Body of pancreas (tissue), 4 donors: Measurements from ENCODE around the gene REG4. TPM values are rescaled to one million over a fixed set of nuclear protein-coding genes. Genes with fewer than 3 reads are reported as not detected.
"Not testable (repeated sequence)": the region's sequence is repeated elsewhere in the genome, so short reads cannot be mapped to it uniquely, and the experiment has no call there.

Experiments
- ATAC-seq: fragments of 150-250 bp; one replicate; pipeline ENCODE4 v1.9.1; 2016
- DNase-seq, 4 donors: peaks; one replicate each; pipeline ENCODE4 v3.0.0-alpha.2; 2019
- H3K27ac ChIP-seq, 4 donors: fragments of 200-600 bp; sonication (generic); 1 replicate in 3 of 4; 2 replicates in 1 of 4; pipeline versions ENCODE4 v1.5.1 to v1.6.1; 2016 to 2019; ENCODE audit warnings: mild to moderate bottlenecking in 1 of 4, mixed read lengths in 1 of 4, moderate library complexity in 1 of 4
- H3K27me3 ChIP-seq, 2 donors: fragments of 200-600 bp; sonication (generic); one replicate each; pipeline ENCODE4 v1.6.0; 2016; ENCODE audit warnings: mild to moderate bottlenecking in 1 of 2
- H3K36me3 ChIP-seq, 2 donors: fragments of 200-600 bp; sonication (generic); replicated peaks in 1 of 2; 2 replicates each; pipeline ENCODE4 v1.5.1; 2016; ENCODE audit warnings: low read depth in 2 of 2; ENCODE audit not compliant: insufficient read depth in 1 of 2
- H3K4me1 ChIP-seq: fragments of 200-600 bp; sonication (generic); one replicate; pipeline ENCODE4 v1.6.0; 2016
- H3K4me3 ChIP-seq, 2 donors: fragments of 200-600 bp; sonication (generic); 1 replicate in 1 of 2; 2 replicates in 1 of 2; pipeline ENCODE4 v1.5.1; 2016 to 2019
- H3K9me3 ChIP-seq, 3 donors: fragments of 200-600 bp; sonication (generic); 1 replicate in 2 of 3; 2 replicates in 1 of 3; pipeline ENCODE4 v1.5.1; 2016
- POLR2A ChIP-seq, 3 donors: fragments of 450-650 bp; IDR thresholded peaks; one replicate each; pipeline ENCODE4 v1.6.1; 2016; ENCODE audit warnings: antibody characterized with exemption in 3 of 3, mild to moderate bottlenecking in 2 of 3
- WGBS, 2 donors: methylation state at CpG; one replicate each; pipeline ENCODE4 v1.1.5; 2017; 5-methylcytosine and 5-hydroxymethylcytosine counted together
- intact Hi-C: fragments of 100-400 bp; cut with DNase I; formaldehyde crosslinking; loops from one replicate; pipeline ENCODE4 v1.15.1; 2023
- total RNA-seq, 2 donors: library from RNA; depleted of rRNA; stranded (reverse); fragments of >200 nt; gene quantifications; one replicate each; pipeline ENCODE4 v1.1.0, GENCODE V29; 2016
- TF ChIP-seq, protein P1 (sequence below), 7 experiments: fragments of 450-650 bp in 4 of 7; fragments of 200-600 bp in 3 of 7; sonication (generic) in 3 of 7; IDR thresholded peaks; one replicate each; pipeline ENCODE4 v1.5.1; 2016 to 2019; ENCODE audit warnings: antibody characterized with exemption in 7 of 7

REG4 gene
- total RNA-seq, 2 donors from 2014 or later = 9.2 to 30.9 TPM

DNA sequence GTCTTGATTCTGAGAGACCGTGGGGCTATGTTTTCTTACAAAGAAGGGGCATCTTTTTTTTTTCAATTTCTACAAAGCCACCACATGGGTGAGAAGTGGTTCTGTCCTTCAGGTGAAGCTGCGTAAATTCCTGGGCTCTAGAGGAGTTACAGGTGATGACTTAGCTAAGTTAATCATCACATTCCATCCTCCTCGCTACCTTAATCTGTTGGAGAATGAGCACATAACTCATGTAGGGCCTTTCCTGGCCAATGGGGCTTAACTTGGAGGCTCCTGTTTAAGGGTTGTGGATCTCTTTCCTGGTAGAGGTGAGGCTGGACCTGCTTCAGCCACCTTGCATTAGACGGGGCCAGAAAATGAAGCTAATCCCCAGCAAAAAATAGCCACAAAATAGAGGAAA lies 19.9 kb downstream of the REG4 start:
- H3K27ac ChIP-seq = peak overlapping the region in 3 of 4 donors; percentile 64 to 74 (median 66)
- H3K9me3 ChIP-seq = no peaks in the 10 kb centered on the region
- no peak for DNase-seq
- H3K27me3 ChIP-seq = no peaks in the 10 kb centered on the region
- intact Hi-C loops = no loop called here
- TF ChIP-seq POLR2A (IDR thresholded peaks at IDR 0.05) = no peak
- TF ChIP-seq, protein P1, sequence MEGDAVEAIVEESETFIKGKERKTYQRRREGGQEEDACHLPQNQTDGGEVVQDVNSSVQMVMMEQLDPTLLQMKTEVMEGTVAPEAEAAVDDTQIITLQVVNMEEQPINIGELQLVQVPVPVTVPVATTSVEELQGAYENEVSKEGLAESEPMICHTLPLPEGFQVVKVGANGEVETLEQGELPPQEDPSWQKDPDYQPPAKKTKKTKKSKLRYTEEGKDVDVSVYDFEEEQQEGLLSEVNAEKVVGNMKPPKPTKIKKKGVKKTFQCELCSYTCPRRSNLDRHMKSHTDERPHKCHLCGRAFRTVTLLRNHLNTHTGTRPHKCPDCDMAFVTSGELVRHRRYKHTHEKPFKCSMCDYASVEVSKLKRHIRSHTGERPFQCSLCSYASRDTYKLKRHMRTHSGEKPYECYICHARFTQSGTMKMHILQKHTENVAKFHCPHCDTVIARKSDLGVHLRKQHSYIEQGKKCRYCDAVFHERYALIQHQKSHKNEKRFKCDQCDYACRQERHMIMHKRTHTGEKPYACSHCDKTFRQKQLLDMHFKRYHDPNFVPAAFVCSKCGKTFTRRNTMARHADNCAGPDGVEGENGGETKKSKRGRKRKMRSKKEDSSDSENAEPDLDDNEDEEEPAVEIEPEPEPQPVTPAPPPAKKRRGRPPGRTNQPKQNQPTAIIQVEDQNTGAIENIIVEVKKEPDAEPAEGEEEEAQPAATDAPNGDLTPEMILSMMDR (IDR thresholded peaks at IDR 0.05) = no peak
- H3K4me1 ChIP-seq = peaks cover 56% of the 10 kb centered on the region
- 73 to 74% methylated on average over 4 of the region's 4 CpGs for WGBS, 2 donors
- no peak overlapping the region for H3K4me3 ChIP-seq
- no peaks in the 10 kb centered on the region for H3K36me3 ChIP-seq
- no peak for ATAC-seq

DNA sequence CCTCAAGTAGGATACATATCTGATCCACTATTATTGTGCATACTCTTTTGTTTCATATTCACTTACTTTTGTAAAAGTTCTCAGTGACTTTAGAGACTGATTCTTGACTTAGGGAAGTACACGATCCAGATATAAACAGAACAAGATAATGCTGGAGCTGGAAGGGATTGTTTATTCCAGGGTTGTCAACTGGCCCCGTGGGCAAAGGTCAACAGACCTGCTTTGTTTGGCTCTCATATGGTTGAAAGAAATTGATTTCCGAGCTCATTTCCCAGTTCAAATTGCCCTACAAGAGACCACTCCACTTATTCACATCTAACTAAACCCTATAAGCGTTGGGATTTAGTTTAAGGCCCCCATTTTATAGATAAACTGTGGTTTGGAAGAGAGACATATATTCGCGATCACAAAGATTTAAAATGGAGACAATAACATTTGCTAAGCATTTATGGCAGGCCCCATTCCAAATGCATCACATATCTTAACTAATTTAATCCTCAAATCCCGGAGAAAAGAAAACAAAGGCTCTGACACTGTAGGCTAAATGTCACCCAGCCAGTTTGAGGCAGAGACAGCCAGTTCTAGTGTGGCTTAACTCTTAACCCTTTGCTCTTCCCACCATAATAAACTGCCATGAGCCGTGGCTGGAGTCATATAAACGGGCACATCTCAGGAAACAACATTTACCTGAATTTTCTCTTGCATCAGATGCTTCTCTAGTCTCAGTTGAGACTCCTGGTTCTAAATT lies 20.6 kb downstream of the REG4 start:
- Histone ChIP-seq H3K36me3 (no peaks in the 10 kb centered on the region), H3K4me1 (peaks cover 56% of the 10 kb centered on the region), H3K9me3 (no peaks in the 10 kb centered on the region), H3K27ac (peak overlapping the region; percentile 41 to 74 (median 65)), H3K4me3 (no peak overlapping the region), H3K27me3 (no peaks in the 10 kb centered on the region)
- intact Hi-C loops = no loop called here
- 30% methylated on average over 9 of the region's 9 CpGs for WGBS, 2 donors
- no peak for TF ChIP-seq POLR2A (IDR thresholded peaks at IDR 0.05)
- peak; percentile 66 for ATAC-seq
- peak in 1 of 4 donors; percentile 43 for DNase-seq

DNA sequence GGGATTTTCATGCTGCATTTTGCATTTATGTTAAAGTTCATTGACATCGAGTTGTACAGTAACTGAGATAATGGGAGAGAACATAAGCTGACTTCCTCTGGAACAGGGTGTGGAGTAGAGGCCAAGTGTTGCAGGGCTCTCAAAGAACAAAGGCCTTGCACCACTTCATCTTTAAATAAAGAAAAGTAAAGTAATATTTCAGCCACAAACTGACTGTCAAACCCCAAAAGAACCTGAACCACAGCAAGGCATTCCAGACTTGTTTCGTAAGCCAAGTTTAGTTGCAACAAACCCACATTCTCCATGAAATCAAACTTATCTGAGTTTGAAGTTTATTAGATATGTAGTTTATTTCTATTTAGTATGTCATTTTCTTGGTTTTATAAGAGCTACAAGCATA lies 23.5 kb downstream of the REG4 start:
- Histone ChIP-seq H3K36me3 (no peaks in the 10 kb centered on the region), H3K4me3 (no peak overlapping the region), H3K4me1 (peaks cover 65% of the 10 kb centered on the region), H3K27me3 (no peaks in the 10 kb centered on the region), H3K27ac (peak overlapping the region in 3 of 4 donors; percentile 8 to 57 (median 13)), H3K9me3 (no peaks in the 10 kb centered on the region)
- 11 to 15% methylated on average over 2 of the region's 2 CpGs for WGBS, 2 donors
- DNase-seq (no peak), ATAC-seq (no peak)
- intact Hi-C loops = no loop called here
- TF ChIP-seq, protein P1 (IDR thresholded peaks at IDR 0.05) = no peak
- TF ChIP-seq POLR2A (IDR thresholded peaks at IDR 0.05) = no peak

DNA sequence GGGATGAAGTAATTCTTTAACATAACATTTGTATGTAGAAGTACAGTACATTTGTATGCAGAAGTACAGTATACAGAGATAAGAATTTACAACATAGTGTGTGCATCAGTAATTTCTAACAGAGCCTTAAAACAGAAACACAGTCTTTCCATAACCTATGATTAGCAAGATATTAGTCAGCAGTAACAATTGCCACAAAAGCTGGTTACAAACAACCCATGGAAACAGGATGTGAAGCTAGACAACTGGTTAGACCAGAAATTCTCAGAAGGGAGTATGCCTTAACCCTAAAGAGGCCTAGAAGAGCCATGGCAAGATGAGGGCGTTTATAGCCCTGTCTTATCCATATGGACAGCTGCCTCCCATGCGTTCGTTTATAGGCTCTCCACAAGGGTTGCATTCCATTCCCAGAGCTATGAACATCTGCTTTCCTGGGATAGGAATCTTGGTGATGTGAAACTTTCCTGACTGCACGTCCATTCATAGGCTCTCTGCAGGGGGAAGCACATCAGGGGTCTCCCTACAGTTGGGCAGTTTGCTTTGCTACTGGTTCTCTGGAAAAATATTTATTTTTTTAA lies 24.7 kb downstream of the REG4 start:
- H3K4me1 ChIP-seq = peaks cover 65% of the 10 kb centered on the region
- H3K9me3 ChIP-seq, DNase-seq, H3K27me3 ChIP-seq, intact Hi-C loops, ATAC-seq, H3K36me3 ChIP-seq, H3K27ac ChIP-seq, H3K4me3 ChIP-seq: not testable (repeated sequence)
- WGBS, 2 donors = 64 to 73% methylated on average over 4 of the region's 4 CpGs

DNA sequence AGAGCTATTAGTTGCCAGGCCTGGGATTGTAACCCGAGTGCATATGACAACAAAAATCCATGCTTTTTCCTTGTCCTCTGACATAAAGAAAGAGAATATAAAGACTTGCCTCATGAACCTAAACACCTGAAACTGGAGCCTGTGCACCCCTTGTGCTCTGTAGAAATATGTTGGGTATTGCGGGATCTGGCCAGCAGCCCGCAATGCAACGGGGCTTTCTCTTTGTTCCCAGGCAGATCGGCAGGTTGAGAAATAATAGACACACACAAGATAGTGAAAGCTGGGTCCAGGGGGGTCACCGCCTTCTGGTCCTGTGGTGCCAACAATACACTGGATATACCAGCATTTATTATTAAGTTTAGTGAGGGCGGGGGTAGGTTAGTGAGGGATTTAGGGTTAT lies 25.2 kb downstream of the REG4 start:
- H3K4me3 ChIP-seq, H3K36me3 ChIP-seq, H3K27me3 ChIP-seq, intact Hi-C loops, ATAC-seq, DNase-seq, H3K9me3 ChIP-seq: not testable (repeated sequence)
- 42 to 44% methylated on average over 7 of the region's 7 CpGs for WGBS, 2 donors
- peaks cover 60% of the 10 kb centered on the region for H3K4me1 ChIP-seq
- peak overlapping the region in 1 of 4 donors; percentile 50 for H3K27ac ChIP-seq

DNA sequence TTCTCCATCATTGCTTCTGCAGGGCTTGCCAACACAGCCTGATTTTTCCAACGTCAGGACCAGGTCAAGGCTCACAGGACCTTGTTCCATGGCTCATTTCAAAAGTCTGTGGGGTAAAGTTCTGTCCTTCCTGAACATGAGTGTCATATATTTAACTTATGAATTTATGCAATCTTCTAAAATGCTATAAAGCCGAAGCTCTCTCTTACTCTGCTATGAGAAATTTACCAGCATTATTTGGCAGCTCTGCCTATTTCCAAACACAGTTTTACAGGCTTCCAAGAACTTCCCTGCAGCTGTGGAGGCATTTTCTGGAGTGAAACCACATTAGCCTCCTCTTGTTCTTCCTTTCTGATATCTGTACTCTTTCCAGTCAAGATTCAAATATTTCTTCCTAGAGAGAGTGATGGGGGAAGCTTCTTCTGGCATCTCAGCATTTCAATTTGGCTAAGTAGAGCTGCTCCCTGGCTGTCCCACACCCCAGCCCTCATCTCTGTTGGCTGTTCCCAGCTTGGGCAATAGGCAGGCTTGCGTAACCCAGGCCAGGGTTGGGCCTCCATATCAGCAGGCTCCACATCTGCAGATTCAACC lies 27.0 kb downstream of the REG4 start:
- ATAC-seq (peak; percentile 70), DNase-seq (peak; percentile 60 to 65 (median 62))
- 32 to 34% methylated on average over 3 of the region's 3 CpGs for WGBS, 2 donors
- Histone ChIP-seq H3K9me3 (no peaks in the 10 kb centered on the region), H3K36me3 (no peaks in the 10 kb centered on the region), H3K27ac (peak overlapping the region in 2 of 4 donors; percentile 8 to 20), H3K4me1 (peaks cover 57% of the 10 kb centered on the region), H3K27me3 (no peaks in the 10 kb centered on the region), H3K4me3 (no peak overlapping the region)
- TF ChIP-seq POLR2A (IDR thresholded peaks at IDR 0.05) = no peak
- TF ChIP-seq, protein P1 (IDR thresholded peaks at IDR 0.05) = no peak
- intact Hi-C loops = no loop called here
